Activated T-helper 17 cell treated with anti-CD3 and anti-CD28 coated beads, Interleukin-2, amount 50 U/mL, for 72 hours (primary cell): ENCODE data around the gene RGPD3. TPM values are rescaled to one million over a fixed set of nuclear protein-coding genes. Genes with fewer than 3 reads are reported as not detected.
"Not testable (repeated sequence)": the region's sequence is repeated elsewhere in the genome, so short reads cannot be mapped to it uniquely, and the experiment has no call there.

ENCODE experiments used
- ATAC-seq: fragments of 150-1000 bp; cut with Tn5 transposase; replicated peaks from 2 replicates; pipeline ENCODE4 v1.10.0; 2021; ENCODE audit warnings: mild to moderate bottlenecking, moderate library complexity
- H3K27ac Mint-ChIP-seq: one replicate; pipeline ENCODE4 v1.8.0; 2022; ENCODE audit warnings: mixed read lengths
- H3K27me3 Mint-ChIP-seq: one replicate; pipeline ENCODE4 v1.8.0; 2022; ENCODE audit warnings: mixed read lengths
- H3K36me3 Mint-ChIP-seq: one replicate; pipeline ENCODE4 v1.8.0; 2022; ENCODE audit warnings: low read depth, mild to moderate bottlenecking, mixed read lengths
- H3K4me1 Mint-ChIP-seq: one replicate; pipeline ENCODE4 v1.8.0; 2022; ENCODE audit warnings: mixed read lengths
- H3K4me3 Mint-ChIP-seq: one replicate; pipeline ENCODE4 v1.8.0; 2022; ENCODE audit warnings: mild to moderate bottlenecking, mixed read lengths
- H3K9me3 Mint-ChIP-seq: one replicate; pipeline ENCODE4 v1.8.0; 2022; ENCODE audit warnings: mixed read lengths
- total RNA-seq, 2 donors: library from RNA; stranded (reverse); gene quantifications; one replicate each; pipeline ENCODE4 v1.2.3, GENCODE V29; 2022

The RGPD3 gene
- under 1 TPM; 0.26 to 0.35 TPM for total RNA-seq

DNA sequence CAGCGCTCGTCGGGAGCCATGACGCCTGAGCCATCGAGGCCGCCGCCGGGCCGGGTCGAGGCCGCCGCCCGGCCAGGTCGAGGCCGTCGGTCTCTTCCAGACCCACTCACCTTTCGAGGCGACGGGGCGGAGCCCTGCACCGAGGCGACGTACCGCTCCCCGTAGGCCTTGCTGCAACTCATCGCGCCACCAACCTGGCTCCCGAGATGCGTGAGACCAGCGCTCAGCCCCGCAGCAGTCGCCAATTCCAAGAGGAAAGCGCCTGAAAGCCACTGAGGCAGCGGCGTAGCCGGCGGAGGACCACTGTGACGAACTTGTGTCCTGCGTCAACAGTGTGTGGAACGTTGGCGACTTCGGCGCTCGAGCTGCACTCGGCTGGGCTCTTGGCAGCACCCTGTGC, at the start of gene RGPD3:
Gene RGPD3, minus strand, starts transcription at position 307 of the 400 bp plus-strand sequence. Its CDS starts 125 bp downstream, at position 182.
- not testable (repeated sequence) for H3K9me3 Mint-ChIP-seq, H3K27me3 Mint-ChIP-seq, H3K27ac Mint-ChIP-seq, H3K4me3 Mint-ChIP-seq, ATAC-seq, H3K4me1 Mint-ChIP-seq, H3K36me3 Mint-ChIP-seq

DNA sequence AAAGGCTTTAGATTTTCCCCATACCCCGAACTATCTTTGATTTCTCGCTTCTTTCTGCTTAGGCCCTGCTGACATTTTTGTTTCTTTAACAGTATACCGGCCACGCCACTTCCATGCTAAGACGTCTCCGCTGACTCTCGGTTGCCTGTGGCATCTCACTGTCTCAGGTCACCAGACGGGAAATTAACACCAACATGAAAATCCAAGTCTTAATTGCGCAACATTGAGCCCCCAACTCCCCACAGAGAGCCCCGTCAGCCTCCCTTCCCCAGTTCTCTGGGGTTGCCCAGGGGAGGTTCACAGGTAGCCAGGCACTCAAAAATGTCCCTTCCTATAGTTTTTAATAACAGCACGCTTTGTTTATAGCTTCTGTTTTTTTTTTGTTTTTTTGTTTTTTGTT, 49.1 kb upstream of the RGPD3 start:
- no peak for ATAC-seq
- Mint-ChIP-seq H3K9me3 (no peaks in the 10 kb centered on the region), H3K27ac (no peak overlapping the region), H3K4me1 (peaks cover under 1% of the 10 kb centered on the region), H3K4me3 (no peak overlapping the region), H3K27me3 (peaks cover 4% of the 10 kb centered on the region), H3K36me3 (no peaks in the 10 kb centered on the region)

DNA sequence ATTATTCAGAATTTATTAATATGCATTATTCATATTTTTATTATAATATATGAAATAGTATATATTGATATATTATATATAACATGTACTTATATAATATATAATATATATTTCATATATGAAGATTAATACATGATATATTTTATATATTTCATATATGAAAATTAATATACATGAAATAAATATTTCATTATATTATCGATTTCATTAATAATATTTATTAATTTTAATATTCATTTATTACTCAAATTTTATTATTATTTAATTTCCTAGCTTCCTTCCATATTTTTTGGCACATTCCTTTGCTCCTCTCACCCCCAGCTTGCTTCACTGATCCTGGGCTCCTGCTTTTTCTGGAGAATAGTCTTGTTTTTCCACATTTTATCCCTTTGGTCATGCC, 48.7 kb upstream of the RGPD3 start:
- Mint-ChIP-seq H3K4me3 (no peak overlapping the region), H3K27ac (no peak overlapping the region), H3K4me1 (peaks cover 5% of the 10 kb centered on the region), H3K9me3 (no peaks in the 10 kb centered on the region), H3K36me3 (no peaks in the 10 kb centered on the region), H3K27me3 (peaks cover 4% of the 10 kb centered on the region)
- no peak for ATAC-seq

DNA sequence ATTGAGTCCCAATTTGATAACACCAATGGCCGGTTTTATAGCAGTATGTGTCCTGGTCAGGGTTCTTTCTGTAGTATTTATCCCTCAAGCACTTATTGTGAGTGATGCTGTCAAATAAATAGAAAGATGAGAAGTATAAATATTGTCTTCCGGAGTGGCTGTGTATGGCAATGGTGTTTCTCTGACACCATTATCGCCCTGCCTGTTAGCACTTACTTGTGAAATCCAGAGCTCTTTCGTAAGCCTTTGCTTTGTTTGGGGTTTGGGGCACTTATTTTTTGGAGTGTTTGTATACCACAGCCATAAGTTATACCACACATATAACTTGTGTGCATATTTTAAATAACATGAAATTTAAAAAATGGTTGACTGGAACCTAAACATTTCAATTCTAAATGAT, 48.2 kb upstream of the RGPD3 start:
- no peak for ATAC-seq
- no peak overlapping the region for H3K4me3 Mint-ChIP-seq
- peaks cover 4% of the 10 kb centered on the region for H3K27me3 Mint-ChIP-seq
- no peaks in the 10 kb centered on the region for H3K9me3 Mint-ChIP-seq
- H3K4me1 Mint-ChIP-seq: peaks cover 7% of the 10 kb centered on the region
- H3K36me3 Mint-ChIP-seq: no peaks in the 10 kb centered on the region
- H3K27ac Mint-ChIP-seq: no peak overlapping the region

DNA sequence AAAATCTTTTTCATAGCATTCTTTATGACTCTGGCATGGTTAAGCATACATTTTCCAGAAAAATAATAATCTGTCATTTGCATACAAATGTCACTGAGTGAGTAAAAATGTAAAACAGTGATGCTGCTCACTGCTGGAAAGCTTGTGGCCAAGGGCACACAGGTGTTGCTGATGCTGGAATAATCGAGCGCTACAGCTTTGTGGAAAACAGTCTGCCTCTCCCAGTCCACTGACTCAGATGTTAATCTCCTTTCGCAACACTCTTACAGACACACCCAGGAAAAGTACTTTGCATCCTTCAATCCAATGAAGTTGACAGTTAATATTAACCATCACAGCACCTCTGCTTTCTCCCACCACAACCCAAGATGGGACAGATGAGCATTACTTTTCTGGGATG, 46.6 kb upstream of the RGPD3 start:
- not testable (repeated sequence) for H3K27me3 Mint-ChIP-seq, H3K4me1 Mint-ChIP-seq, H3K36me3 Mint-ChIP-seq, H3K4me3 Mint-ChIP-seq, H3K9me3 Mint-ChIP-seq
- H3K27ac Mint-ChIP-seq: peak overlapping the region; percentile 26
- peak; percentile 12 for ATAC-seq

DNA sequence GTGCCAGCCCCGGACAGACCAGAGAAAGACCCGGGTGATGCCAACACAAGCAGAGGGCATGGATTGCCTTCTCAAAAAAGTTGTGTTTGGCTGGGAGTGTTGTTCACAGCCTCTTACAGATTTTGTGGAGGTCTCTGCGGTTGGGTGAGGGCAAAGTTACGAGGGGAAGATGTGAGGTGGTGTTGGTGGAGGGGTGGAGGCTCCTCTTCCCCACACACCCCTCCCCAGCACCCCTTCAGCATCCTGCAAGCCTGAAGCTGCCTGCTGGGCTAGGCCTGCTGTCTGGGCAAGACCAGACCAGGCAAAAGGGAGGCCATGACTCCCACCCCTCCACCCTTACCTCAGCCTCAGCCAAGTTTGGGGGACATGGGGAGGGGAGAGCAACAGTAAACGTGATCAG, 45.2 kb upstream of the RGPD3 start:
- H3K9me3 Mint-ChIP-seq, H3K4me3 Mint-ChIP-seq, H3K4me1 Mint-ChIP-seq, H3K27ac Mint-ChIP-seq, ATAC-seq, H3K27me3 Mint-ChIP-seq, H3K36me3 Mint-ChIP-seq: not testable (repeated sequence)

DNA sequence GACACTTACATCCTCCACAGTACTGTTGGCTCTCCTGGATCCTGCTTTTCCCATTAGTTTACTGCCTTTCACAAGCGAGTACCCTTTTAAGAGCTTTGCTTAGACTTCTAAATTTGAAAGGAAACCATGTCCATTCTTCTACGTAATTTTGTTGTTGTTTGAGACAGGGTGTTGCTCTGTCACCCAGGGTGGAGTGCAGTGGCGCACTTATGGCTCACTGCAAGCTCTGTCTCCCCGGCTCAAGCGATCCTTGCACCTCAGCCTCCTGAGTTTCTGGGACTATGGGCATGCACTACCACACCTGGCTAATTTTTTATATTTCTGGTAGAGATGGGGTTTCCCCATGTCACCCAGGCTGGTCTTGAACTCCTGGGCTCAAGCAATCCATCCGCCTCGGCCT, 43.7 kb upstream of the RGPD3 start:
- not testable (repeated sequence) for H3K27me3 Mint-ChIP-seq, H3K9me3 Mint-ChIP-seq, H3K36me3 Mint-ChIP-seq, H3K27ac Mint-ChIP-seq, H3K4me1 Mint-ChIP-seq
- peak overlapping the region; percentile 51 for H3K4me3 Mint-ChIP-seq
- peak; percentile 26 for ATAC-seq

DNA sequence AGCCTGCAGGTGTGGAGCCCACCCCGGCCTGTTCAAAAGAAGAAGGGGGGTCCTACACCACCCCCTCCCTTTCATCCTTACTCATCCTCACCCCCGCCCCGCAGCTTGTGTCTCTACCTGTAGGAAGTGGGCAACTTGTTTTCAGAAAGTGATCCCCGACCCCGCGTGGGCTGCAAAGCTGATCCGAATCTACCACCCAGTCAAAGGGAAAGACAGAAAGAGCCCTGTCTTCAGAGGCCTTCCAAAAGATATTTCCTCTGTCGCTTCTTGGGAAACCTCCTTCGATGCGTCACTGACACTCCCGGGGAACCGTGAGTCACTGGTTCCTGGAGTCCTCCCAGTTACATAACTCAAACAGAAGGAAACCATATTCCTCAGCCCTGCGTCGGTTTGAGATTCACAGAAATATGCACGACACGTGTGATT, 43.3 kb upstream of the RGPD3 start:
- H3K4me1 Mint-ChIP-seq, H3K27me3 Mint-ChIP-seq, H3K27ac Mint-ChIP-seq, H3K36me3 Mint-ChIP-seq, H3K9me3 Mint-ChIP-seq: not testable (repeated sequence)
- peak overlapping the region; percentile 51 for H3K4me3 Mint-ChIP-seq
- peak; percentile 85 for ATAC-seq

DNA sequence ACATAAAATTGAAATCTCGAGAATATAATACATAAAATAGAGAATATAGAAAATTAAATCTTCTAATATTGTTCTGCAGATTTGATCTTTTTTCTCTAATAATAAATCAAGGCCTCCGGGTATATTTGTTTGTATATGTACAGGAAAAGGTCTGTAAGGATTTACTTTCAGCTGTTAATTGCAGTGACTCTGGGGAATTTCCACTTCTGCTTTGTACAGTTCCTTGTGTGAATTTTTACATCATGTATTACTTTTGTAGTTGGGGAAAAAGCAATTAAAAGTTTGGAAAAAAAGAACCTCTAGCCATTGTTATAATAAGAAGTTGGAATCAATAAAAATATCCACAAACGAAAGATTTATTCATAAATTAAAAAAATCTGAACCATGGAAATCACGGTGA, 42.6 kb upstream of the RGPD3 start:
- not testable (repeated sequence) for ATAC-seq, H3K9me3 Mint-ChIP-seq, H3K4me1 Mint-ChIP-seq, H3K36me3 Mint-ChIP-seq, H3K27me3 Mint-ChIP-seq, H3K4me3 Mint-ChIP-seq, H3K27ac Mint-ChIP-seq

DNA sequence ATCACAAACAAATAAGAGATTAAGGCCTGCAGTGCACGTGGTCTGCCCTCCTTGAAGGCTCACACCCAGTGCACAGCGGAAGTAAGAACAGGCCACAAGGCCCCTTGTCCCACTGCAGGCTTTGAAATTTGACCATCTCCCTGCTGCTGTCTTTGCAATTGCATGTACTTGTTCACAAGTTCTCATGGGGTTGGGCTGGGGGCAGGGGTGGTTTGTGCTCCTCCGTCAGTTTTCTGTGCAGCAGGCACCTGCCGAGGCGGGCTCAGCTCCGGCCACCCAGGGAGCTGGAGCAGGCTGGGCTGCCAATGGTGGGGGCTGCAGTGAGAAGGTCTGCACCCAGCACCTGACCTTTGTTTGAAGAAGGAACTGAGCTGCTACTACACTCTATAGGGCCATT, 41.2 kb upstream of the RGPD3 start:
- not testable (repeated sequence) for H3K9me3 Mint-ChIP-seq, H3K27ac Mint-ChIP-seq, H3K27me3 Mint-ChIP-seq, H3K4me3 Mint-ChIP-seq, H3K36me3 Mint-ChIP-seq, ATAC-seq, H3K4me1 Mint-ChIP-seq

DNA sequence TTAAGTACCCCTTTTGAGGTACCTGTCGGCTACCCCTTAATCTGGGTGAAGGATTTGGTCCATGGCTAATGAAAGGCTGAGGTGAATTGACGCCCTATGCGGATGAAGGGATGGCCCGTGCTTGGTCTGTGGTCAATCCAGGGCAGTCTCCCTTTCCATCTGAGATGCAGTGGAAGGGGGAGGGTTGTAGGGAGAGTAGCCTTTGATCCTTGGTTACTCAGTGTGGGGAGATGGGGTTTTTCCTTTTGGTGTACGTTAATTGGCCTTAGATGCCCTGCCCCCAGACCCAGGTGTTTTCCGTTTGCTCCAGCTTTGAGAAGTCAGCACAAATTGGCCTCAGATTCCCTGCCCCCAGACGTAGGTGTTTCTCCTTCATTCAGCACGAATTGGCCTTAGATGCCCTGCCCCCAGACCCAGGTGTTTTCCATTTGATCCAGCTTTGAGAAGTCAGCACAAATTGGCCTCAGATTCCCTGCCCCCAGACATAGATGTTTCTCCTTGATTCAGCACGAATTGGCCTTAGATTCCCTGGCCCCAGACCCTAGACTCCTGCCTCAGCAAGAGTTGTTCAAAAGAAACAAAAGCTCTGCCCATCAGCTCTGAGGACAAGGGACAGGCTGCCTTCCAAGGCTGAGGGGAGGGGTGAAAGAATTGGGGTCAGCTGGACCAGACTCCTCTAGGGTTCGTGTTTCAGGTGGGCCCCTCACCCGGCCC, 40.6 kb upstream of the RGPD3 start:
- not testable (repeated sequence) for H3K4me3 Mint-ChIP-seq, H3K9me3 Mint-ChIP-seq, H3K4me1 Mint-ChIP-seq, H3K27me3 Mint-ChIP-seq, H3K36me3 Mint-ChIP-seq, H3K27ac Mint-ChIP-seq, ATAC-seq

DNA sequence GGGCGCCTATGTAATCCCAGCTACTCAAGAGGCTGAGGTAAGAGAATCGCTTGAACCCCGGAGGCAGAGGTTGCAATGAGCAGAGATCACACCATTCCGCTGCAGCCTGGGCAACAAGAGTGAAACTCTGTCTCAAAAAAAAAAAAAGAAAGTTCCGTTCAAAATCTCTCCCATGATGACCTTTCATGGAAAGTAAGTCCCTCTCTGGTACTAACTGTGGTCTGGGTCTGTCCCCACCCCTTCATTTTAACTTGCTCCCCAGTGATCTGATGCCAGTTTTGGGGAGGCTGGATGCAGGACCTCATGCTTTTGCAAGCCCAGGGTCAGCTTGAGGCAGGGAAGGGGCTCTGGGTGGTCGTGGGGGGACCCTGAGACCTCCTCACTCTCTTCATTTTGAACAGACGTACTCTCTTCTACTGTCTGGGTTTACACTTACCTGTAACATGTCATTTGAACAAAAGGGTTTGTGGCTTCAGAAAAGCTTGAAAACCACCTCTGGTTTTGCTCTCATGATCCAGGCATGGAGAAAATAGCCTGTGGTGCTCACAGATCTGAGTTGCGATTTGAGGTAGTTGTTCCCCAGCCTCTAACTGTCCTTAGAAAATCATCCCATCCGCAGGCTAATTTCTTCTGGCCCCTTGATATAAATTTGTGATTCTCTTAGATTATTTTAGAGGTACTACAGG, 37.9 kb upstream of the RGPD3 start:
- not testable (repeated sequence) for H3K27me3 Mint-ChIP-seq, H3K4me1 Mint-ChIP-seq, H3K27ac Mint-ChIP-seq, H3K36me3 Mint-ChIP-seq, H3K9me3 Mint-ChIP-seq, H3K4me3 Mint-ChIP-seq
- ATAC-seq: peak; percentile 31

DNA sequence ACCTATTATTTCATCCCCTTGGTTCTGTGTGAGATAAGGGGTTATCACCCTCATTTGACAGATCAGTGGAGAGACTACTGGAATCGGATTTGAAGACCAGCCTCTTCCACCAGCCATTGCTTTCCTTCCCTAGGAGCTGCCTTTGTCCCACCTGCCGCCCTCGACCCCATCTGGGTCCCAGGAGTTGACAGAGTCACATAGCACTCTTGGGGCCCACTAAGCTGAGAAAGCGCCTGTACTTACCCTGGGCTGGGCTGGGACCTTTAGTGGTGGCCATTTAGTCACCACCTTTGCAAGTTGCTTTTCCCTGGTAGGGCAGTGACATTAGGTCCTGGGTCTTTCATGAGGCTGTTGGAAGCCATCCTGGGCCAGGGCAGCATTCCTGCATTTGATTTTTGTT, 36.6 kb upstream of the RGPD3 start:
- H3K27ac Mint-ChIP-seq, H3K9me3 Mint-ChIP-seq, H3K4me3 Mint-ChIP-seq, H3K4me1 Mint-ChIP-seq, H3K27me3 Mint-ChIP-seq, H3K36me3 Mint-ChIP-seq, ATAC-seq: not testable (repeated sequence)

DNA sequence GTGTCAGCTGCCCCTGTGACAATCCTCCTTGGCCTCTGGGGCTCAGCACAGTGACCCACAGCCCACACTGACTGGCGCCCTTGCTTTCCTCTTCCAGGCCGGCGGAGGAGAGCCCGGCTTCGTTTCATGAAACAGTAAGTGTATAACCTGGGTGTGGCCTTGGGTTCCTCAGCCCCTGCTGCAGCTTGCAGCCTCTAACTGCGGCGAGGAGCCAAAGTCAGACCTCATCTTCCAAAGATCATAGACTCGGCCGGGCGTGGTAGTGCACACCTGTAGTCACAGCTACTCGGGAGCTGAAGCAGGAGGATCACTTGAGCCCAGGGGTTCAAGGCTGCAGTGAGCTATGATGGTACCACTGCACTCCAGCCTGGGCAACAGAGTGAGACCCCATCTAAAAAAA, 36.0 kb upstream of the RGPD3 start:
- not testable (repeated sequence) for H3K36me3 Mint-ChIP-seq, H3K9me3 Mint-ChIP-seq, H3K4me1 Mint-ChIP-seq, H3K27me3 Mint-ChIP-seq, H3K27ac Mint-ChIP-seq, ATAC-seq, H3K4me3 Mint-ChIP-seq

DNA sequence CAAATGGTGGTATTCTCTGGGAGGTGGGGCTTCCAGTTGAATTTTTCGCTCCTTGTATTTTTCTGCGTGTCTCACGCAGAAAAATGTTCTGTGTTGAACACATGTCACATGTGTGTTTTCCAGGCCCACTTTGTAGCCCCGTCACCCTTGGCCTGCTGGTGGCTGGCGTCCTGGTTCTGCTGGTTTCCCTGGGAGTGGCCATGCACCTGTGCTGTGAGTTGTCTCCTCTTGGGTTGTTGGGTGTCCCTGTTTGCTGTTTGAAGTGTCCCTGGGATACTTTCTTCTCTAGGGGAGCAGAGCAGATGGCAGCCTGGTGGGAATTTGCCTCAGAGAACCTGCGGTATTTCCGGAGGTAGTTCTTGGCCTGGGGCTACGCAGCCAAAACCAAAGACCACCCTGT, 34.1 kb upstream of the RGPD3 start:
- H3K27ac Mint-ChIP-seq, H3K4me3 Mint-ChIP-seq, H3K27me3 Mint-ChIP-seq, ATAC-seq, H3K4me1 Mint-ChIP-seq, H3K36me3 Mint-ChIP-seq, H3K9me3 Mint-ChIP-seq: not testable (repeated sequence)

DNA sequence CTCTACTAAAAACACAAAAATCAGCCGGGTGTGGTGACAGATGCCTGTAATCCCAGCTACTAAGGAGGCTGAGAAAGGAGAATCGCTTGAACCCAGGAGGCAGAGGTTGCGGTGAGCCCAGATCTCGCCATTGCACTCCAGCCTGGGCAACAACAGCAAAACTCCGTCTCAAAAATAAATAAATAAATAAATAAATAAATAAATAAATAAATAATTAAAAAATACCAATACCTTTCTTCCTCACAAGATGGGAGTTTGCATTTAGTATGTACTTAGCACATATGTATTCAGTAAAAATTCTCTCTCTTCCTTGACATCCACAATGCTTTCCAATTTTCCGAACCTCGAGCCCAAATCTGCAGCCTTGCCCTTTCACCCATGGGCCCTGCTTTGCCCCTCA, 32.1 kb upstream of the RGPD3 start:
- H3K4me3 Mint-ChIP-seq, H3K4me1 Mint-ChIP-seq, H3K27me3 Mint-ChIP-seq, ATAC-seq, H3K9me3 Mint-ChIP-seq, H3K36me3 Mint-ChIP-seq, H3K27ac Mint-ChIP-seq: not testable (repeated sequence)
